WTC11 (cell line): ENCODE data around the gene ZNF586. TPM values are rescaled to one million over a fixed set of nuclear protein-coding genes. Genes with fewer than 3 reads are reported as not detected.

Experiments used
- ATAC-seq: fragments of 200-7000 bp; cut with Tn5 transposase; 2 replicates; pipeline ENCODE4 v1.10.0; 2021; ENCODE audit warnings: mild to moderate bottlenecking, moderate library complexity
- CTCF ChIA-PET: fragments of 300-600 bp; sonication (Branson Sonifier 250); formaldehyde crosslinking; loops from one replicate; lab custom pipeline; 2021; ENCODE audit warnings: antibody characterized with exemption; lab: Charles Lee
- POLR2A ChIA-PET: fragments of 350-600 bp; sonication (Branson Sonifier 250); formaldehyde crosslinking; loops from one replicate; lab custom pipeline; 2021; ENCODE audit warnings: antibody characterized with exemption; lab: Charles Lee
- DNase-seq: peaks from one replicate; pipeline ENCODE4 v3.0.0; 2021; ENCODE audit warnings: low spot score
- H3K27ac Mint-ChIP-seq: 2 replicates; pipeline ENCODE4 v1.8.0; 2021; ENCODE audit warnings: mixed read lengths
- H3K27me3 Mint-ChIP-seq: 2 replicates; pipeline ENCODE4 v1.8.0; 2021; ENCODE audit warnings: low read depth, mild to moderate bottlenecking, moderate library complexity, mixed read lengths
- H3K36me3 Mint-ChIP-seq: 2 replicates; pipeline ENCODE4 v1.8.0; 2021; ENCODE audit warnings: mixed read lengths
- H3K4me1 Mint-ChIP-seq: 2 replicates; pipeline ENCODE4 v1.8.0; 2022; ENCODE audit warnings: mixed read lengths
- H3K4me3 Mint-ChIP-seq: 2 replicates; pipeline ENCODE4 v1.8.0; 2021; ENCODE audit warnings: mild to moderate bottlenecking, moderate library complexity, mixed read lengths
- H3K9me3 Mint-ChIP-seq: 2 replicates; pipeline ENCODE4 v1.8.0; 2021; ENCODE audit warnings: mixed read lengths
- ATF1 ChIP-seq: sonication (generic); formaldehyde crosslinking; IDR thresholded peaks from 2 replicates; pipeline ENCODE4 v1.8.1; 2023; ENCODE audit warnings: mild to moderate bottlenecking, moderate library complexity, missing genetic modification reagents
- CREM ChIP-seq: sonication (generic); formaldehyde crosslinking; IDR thresholded peaks from 2 replicates; pipeline ENCODE4 v1.8.1; 2022; ENCODE audit warnings: mild to moderate bottlenecking, missing genetic modification reagents, moderate library complexity
- FOXJ3 ChIP-seq: sonication (generic); formaldehyde crosslinking; IDR thresholded peaks from 2 replicates; pipeline ENCODE4 v1.9.0; 2021; ENCODE audit warnings: missing genetic modification reagents, mild to moderate bottlenecking, borderline replicate concordance
- GTF2I ChIP-seq: fragments of 250-450 bp; sonication (Bioruptor Pico); conservative IDR thresholded peaks from 2 replicates; pipeline ENCODE4 v1.4.0; 2021; ENCODE audit warnings: mild to moderate bottlenecking
- IRF2 ChIP-seq: sonication (generic); formaldehyde crosslinking; IDR thresholded peaks from 2 replicates; pipeline ENCODE4 v1.8.0; 2022; ENCODE audit warnings: low read depth, missing genetic modification reagents, borderline replicate concordance
- JAZF1 ChIP-seq: fragments of 250-450 bp; sonication (Bioruptor Pico); IDR thresholded peaks from 2 replicates; pipeline ENCODE4 v1.9.0; 2021; ENCODE audit warnings: moderate library complexity, mild to moderate bottlenecking, inconsistent platforms
- KAT7 ChIP-seq: sonication (generic); formaldehyde crosslinking; IDR thresholded peaks from 2 replicates; pipeline ENCODE4 v1.8.1; 2023; ENCODE audit warnings: missing genetic modification reagents, mild to moderate bottlenecking, borderline replicate concordance
- TCF7 ChIP-seq: sonication (generic); formaldehyde crosslinking; IDR thresholded peaks from 2 replicates; pipeline ENCODE4 v1.8.0; 2022; ENCODE audit warnings: mild to moderate bottlenecking, low read depth, missing genetic modification reagents, moderate library complexity
- TP53 ChIP-seq: sonication (generic); formaldehyde crosslinking; IDR thresholded peaks from 2 replicates; pipeline ENCODE4 v1.8.1; 2023; ENCODE audit warnings: mild to moderate bottlenecking, missing genetic modification reagents
- ZBTB21 ChIP-seq: sonication (generic); formaldehyde crosslinking; IDR thresholded peaks from 2 replicates; pipeline ENCODE4 v1.8.1; 2023; ENCODE audit warnings: mild to moderate bottlenecking, missing genetic modification reagents, borderline replicate concordance
- ZNF138 ChIP-seq: sonication (generic); formaldehyde crosslinking; conservative IDR thresholded peaks from 2 replicates; pipeline ENCODE4 v1.8.1; 2022; ENCODE audit warnings: mild to moderate bottlenecking, moderate library complexity, missing genetic modification reagents
- ZNF396 ChIP-seq: fragments of 250-450 bp; sonication (Bioruptor Pico); IDR thresholded peaks from 2 replicates; pipeline ENCODE4 v1.8.0; 2021; ENCODE audit warnings: mild to moderate bottlenecking, moderate library complexity, borderline replicate concordance
- ZNF423 ChIP-seq: fragments of 250-450 bp; sonication (Bioruptor Pico); IDR thresholded peaks from 2 replicates; pipeline ENCODE4 v2.1.2; 2022; ENCODE audit warnings: mild to moderate bottlenecking, moderate library complexity
- total RNA-seq: library from RNA; stranded (reverse); gene quantifications from 3 replicates; pipeline ENCODE4 v1.2.3, GENCODE V29; 2021
- TF ChIP-seq, protein P1 (sequence below): sonication (generic); formaldehyde crosslinking; IDR thresholded peaks from 2 replicates; pipeline ENCODE4 v1.8.1; 2022; ENCODE audit warnings: low read depth, mild to moderate bottlenecking, moderate library complexity, missing genetic modification reagents, borderline replicate concordance
- TF ChIP-seq, protein P2 (sequence below): fragments of 250-450 bp; sonication (Bioruptor Pico); IDR thresholded peaks from 2 replicates; pipeline ENCODE4 v1.9.0; 2021; ENCODE audit warnings: mild to moderate bottlenecking, borderline replicate concordance
- TF ChIP-seq, protein P3 (sequence below): sonication (generic); formaldehyde crosslinking; IDR thresholded peaks from 2 replicates; pipeline ENCODE4 v1.8.0; 2023; ENCODE audit warnings: missing genetic modification reagents, mild to moderate bottlenecking, borderline replicate concordance
- TF ChIP-seq, protein P4 (sequence below): sonication (generic); formaldehyde crosslinking; IDR thresholded peaks from 2 replicates; pipeline ENCODE4 v1.8.1; 2022; ENCODE audit warnings: missing genetic modification reagents, borderline replicate concordance

The ZNF586 gene
- total RNA-seq, 1 experiment from 2014 or later: 16.4 TPM

DNA sequence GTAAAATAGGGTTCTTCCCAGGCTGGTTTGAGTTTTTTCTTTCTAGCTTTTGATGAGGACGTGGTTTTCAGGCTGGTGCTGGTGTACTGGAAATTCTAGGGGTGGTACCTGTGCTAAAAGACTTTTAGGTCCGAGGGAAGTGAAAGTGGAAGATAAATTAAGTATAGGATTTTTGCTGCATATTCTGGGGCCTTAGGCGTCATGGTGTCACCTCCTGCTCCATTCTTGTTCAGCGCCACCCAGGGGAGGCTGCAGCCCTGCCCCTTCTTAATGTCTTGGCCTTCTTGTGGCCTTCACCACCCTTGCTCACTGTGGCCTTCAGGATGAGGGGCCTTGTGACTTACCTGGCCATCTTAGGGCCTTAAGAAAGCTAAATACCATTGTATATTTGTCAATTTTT, 32.8 kb downstream of the ZNF586 start:
- ATAC-seq (peak; percentile 10; the same call in 1 of the 2 replicates), DNase-seq (peak; percentile 34)
- CTCF ChIA-PET: interaction anchor here (0.7 to 1.3 kb wide), 2 partner anchors 33 to 64 kb away, joined by 3 to 5 read pairs; partner anchors contain the start of gene ZNF586
- H3K4me3 Mint-ChIP-seq: peak overlapping the region; percentile 24; the same call in 1 of the 2 replicates
- peaks cover 13% of the 10 kb centered on the region for H3K36me3 Mint-ChIP-seq
- POLR2A ChIA-PET: no interaction called here
- TF ChIP-seq CREM (CRISPR knock-in tag) (no peak), GTF2I (CRISPR knock-in tag) (no peak), ZNF396 (CRISPR knock-in tag) (no peak), TCF7 (CRISPR knock-in tag) (no peak), ZNF138 (no peak), KAT7 (no peak), JAZF1 (no peak)
- TF ChIP-seq, protein P1, sequence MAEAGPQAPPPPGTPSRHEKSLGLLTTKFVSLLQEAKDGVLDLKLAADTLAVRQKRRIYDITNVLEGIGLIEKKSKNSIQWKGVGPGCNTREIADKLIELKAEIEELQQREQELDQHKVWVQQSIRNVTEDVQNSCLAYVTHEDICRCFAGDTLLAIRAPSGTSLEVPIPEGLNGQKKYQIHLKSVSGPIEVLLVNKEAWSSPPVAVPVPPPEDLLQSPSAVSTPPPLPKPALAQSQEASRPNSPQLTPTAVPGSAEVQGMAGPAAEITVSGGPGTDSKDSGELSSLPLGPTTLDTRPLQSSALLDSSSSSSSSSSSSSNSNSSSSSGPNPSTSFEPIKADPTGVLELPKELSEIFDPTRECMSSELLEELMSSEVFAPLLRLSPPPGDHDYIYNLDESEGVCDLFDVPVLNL (CRISPR knock-in tag): no peak
- TF ChIP-seq, protein P2, sequence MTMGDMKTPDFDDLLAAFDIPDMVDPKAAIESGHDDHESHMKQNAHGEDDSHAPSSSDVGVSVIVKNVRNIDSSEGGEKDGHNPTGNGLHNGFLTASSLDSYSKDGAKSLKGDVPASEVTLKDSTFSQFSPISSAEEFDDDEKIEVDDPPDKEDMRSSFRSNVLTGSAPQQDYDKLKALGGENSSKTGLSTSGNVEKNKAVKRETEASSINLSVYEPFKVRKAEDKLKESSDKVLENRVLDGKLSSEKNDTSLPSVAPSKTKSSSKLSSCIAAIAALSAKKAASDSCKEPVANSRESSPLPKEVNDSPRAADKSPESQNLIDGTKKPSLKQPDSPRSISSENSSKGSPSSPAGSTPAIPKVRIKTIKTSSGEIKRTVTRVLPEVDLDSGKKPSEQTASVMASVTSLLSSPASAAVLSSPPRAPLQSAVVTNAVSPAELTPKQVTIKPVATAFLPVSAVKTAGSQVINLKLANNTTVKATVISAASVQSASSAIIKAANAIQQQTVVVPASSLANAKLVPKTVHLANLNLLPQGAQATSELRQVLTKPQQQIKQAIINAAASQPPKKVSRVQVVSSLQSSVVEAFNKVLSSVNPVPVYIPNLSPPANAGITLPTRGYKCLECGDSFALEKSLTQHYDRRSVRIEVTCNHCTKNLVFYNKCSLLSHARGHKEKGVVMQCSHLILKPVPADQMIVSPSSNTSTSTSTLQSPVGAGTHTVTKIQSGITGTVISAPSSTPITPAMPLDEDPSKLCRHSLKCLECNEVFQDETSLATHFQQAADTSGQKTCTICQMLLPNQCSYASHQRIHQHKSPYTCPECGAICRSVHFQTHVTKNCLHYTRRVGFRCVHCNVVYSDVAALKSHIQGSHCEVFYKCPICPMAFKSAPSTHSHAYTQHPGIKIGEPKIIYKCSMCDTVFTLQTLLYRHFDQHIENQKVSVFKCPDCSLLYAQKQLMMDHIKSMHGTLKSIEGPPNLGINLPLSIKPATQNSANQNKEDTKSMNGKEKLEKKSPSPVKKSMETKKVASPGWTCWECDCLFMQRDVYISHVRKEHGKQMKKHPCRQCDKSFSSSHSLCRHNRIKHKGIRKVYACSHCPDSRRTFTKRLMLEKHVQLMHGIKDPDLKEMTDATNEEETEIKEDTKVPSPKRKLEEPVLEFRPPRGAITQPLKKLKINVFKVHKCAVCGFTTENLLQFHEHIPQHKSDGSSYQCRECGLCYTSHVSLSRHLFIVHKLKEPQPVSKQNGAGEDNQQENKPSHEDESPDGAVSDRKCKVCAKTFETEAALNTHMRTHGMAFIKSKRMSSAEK (CRISPR knock-in tag): no peak
- no peaks in the 10 kb centered on the region for H3K9me3 Mint-ChIP-seq
- H3K27ac Mint-ChIP-seq: peak overlapping the region; percentile 89
- H3K27me3 Mint-ChIP-seq: no peaks in the 10 kb centered on the region
- H3K4me1 Mint-ChIP-seq: peaks cover 76% of the 10 kb centered on the region

DNA sequence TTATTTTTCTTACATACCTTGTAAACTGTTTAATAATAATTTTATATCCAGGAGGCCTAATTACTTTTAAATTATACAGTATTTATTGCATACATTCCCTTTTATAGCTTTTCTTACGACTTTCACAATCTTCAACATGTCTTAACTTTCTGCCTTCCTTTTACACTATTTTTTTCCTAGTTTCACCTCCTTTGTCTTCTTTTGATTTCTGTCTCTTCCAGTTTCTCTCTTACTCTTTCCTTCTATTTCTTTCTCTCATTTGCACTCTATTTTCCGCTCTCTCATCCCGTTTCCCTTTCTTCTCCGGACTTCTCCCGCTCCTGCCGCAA, 33.8 kb downstream of the ZNF586 start:
- TF ChIP-seq, protein P3, sequence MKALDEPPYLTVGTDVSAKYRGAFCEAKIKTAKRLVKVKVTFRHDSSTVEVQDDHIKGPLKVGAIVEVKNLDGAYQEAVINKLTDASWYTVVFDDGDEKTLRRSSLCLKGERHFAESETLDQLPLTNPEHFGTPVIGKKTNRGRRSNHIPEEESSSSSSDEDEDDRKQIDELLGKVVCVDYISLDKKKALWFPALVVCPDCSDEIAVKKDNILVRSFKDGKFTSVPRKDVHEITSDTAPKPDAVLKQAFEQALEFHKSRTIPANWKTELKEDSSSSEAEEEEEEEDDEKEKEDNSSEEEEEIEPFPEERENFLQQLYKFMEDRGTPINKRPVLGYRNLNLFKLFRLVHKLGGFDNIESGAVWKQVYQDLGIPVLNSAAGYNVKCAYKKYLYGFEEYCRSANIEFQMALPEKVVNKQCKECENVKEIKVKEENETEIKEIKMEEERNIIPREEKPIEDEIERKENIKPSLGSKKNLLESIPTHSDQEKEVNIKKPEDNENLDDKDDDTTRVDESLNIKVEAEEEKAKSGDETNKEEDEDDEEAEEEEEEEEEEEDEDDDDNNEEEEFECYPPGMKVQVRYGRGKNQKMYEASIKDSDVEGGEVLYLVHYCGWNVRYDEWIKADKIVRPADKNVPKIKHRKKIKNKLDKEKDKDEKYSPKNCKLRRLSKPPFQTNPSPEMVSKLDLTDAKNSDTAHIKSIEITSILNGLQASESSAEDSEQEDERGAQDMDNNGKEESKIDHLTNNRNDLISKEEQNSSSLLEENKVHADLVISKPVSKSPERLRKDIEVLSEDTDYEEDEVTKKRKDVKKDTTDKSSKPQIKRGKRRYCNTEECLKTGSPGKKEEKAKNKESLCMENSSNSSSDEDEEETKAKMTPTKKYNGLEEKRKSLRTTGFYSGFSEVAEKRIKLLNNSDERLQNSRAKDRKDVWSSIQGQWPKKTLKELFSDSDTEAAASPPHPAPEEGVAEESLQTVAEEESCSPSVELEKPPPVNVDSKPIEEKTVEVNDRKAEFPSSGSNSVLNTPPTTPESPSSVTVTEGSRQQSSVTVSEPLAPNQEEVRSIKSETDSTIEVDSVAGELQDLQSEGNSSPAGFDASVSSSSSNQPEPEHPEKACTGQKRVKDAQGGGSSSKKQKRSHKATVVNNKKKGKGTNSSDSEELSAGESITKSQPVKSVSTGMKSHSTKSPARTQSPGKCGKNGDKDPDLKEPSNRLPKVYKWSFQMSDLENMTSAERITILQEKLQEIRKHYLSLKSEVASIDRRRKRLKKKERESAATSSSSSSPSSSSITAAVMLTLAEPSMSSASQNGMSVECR (CRISPR knock-in tag): no peak
- TF ChIP-seq ATF1 (CRISPR knock-in tag) (no peak), TP53 (CRISPR knock-in tag) (no peak), ZBTB21 (CRISPR knock-in tag) (no peak), FOXJ3 (CRISPR knock-in tag) (no peak), ZNF423 (CRISPR knock-in tag) (no peak), IRF2 (CRISPR knock-in tag) (no peak)
- TF ChIP-seq, protein P4, sequence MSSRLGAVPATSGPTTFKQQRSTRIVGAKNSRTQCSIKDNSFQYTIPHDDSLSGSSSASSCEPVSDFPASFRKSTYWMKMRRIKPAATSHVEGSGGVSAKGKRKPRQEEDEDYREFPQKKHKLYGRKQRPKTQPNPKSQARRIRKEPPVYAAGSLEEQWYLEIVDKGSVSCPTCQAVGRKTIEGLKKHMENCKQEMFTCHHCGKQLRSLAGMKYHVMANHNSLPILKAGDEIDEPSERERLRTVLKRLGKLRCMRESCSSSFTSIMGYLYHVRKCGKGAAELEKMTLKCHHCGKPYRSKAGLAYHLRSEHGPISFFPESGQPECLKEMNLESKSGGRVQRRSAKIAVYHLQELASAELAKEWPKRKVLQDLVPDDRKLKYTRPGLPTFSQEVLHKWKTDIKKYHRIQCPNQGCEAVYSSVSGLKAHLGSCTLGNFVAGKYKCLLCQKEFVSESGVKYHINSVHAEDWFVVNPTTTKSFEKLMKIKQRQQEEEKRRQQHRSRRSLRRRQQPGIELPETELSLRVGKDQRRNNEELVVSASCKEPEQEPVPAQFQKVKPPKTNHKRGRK (CRISPR knock-in tag): 0 out of 2 replicates have a peak, but pooled peaks have one; percentile 21
- no peaks in the 10 kb centered on the region for H3K27me3 Mint-ChIP-seq
- peaks cover 73% of the 10 kb centered on the region for H3K4me1 Mint-ChIP-seq
- no peaks in the 10 kb centered on the region for H3K9me3 Mint-ChIP-seq
- H3K4me3 Mint-ChIP-seq: peak overlapping the region; percentile 86
- ChIA-PET POLR2A (interaction anchor here (2.9 kb wide), 1 partner anchor 12 kb away, joined by 11 read pairs; the partner anchor contains the start of gene ZNF552), CTCF (no interaction called here)
- ATAC-seq (no peak), DNase-seq (no peak)
- peak overlapping the region; percentile 100 for H3K27ac Mint-ChIP-seq
- peaks cover 20% of the 10 kb centered on the region for H3K36me3 Mint-ChIP-seq
